Activated CD4-positive, alpha-beta T cell treated with anti-CD3 and anti-CD28 coated beads, Interleukin-2, amount 10 ng/mL, durations not matched to agents 24 days and 14 days (primary cell): ENCODE results near the gene PDE8B. TPM values are rescaled to one million over a fixed set of nuclear protein-coding genes. Genes with fewer than 3 reads are reported as not detected.

Experiments
- DNase-seq: peaks from one replicate; pipeline ENCODE4 v3.0.0; 2022
- H3K27ac Mint-ChIP-seq: one replicate; pipeline ENCODE4 v1.8.0; 2022; ENCODE audit warnings: mild to moderate bottlenecking, mixed read lengths
- H3K27me3 Mint-ChIP-seq: one replicate; pipeline ENCODE4 v1.8.0; 2022; ENCODE audit warnings: mixed read lengths
- H3K36me3 Mint-ChIP-seq: one replicate; pipeline ENCODE4 v1.8.0; 2022; ENCODE audit warnings: low read depth, mild to moderate bottlenecking, mixed read lengths
- H3K4me1 Mint-ChIP-seq: one replicate; pipeline ENCODE4 v1.8.0; 2021; ENCODE audit warnings: mixed read lengths
- H3K4me3 Mint-ChIP-seq: one replicate; pipeline ENCODE4 v1.8.0; 2022; ENCODE audit warnings: mild to moderate bottlenecking, moderate library complexity, mixed read lengths
- H3K9me3 Mint-ChIP-seq: one replicate; pipeline ENCODE4 v1.8.0; 2021; ENCODE audit warnings: mixed read lengths
- intact Hi-C: fragments of 100-400 bp; cut with micrococcal nuclease; formaldehyde crosslinking; loops from one replicate; pipeline ENCODE4 v1.15.1; 2023
- total RNA-seq: library from RNA; stranded (reverse); gene quantifications from 2 replicates; pipeline ENCODE4 v1.2.3, GENCODE V29; 2022

The PDE8B gene
- total RNA-seq, 1 donor from 2014 or later = 0.19 TPM

- intact Hi-C loops = no loop called here
- Mint-ChIP-seq H3K27ac (no peak overlapping the region), H3K27me3 (peaks cover 55% of the 10 kb centered on the region), H3K36me3 (peaks cover 1% of the 10 kb centered on the region), H3K4me3 (peak overlapping the region; percentile 19), H3K9me3 (no peaks in the 10 kb centered on the region), H3K4me1 (peaks cover 15% of the 10 kb centered on the region)
- DNase-seq = no peak
These were observed 1.8 kb upstream of the PDE8B start for GRCh38 chr5:77208507-77209163.

GRCh38 chr5:77209495-77210090 is 887 bp upstream of the PDE8B start:
- DNase-seq = no peak
- H3K9me3 Mint-ChIP-seq = no peaks in the 10 kb centered on the region
- H3K27me3 Mint-ChIP-seq = peaks cover 61% of the 10 kb centered on the region
- peaks cover 15% of the 10 kb centered on the region for H3K4me1 Mint-ChIP-seq
- H3K4me3 Mint-ChIP-seq = peak overlapping the region; percentile 85
- no peak overlapping the region for H3K27ac Mint-ChIP-seq
- peaks cover 1% of the 10 kb centered on the region for H3K36me3 Mint-ChIP-seq
- intact Hi-C loops = no loop called here

GRCh38 chr5:77210964-77211690 is 647 bp downstream of the PDE8B start:
- H3K27me3 Mint-ChIP-seq = peaks cover 67% of the 10 kb centered on the region
- no peak overlapping the region for H3K27ac Mint-ChIP-seq
- no peaks in the 10 kb centered on the region for H3K9me3 Mint-ChIP-seq
- peaks cover 1% of the 10 kb centered on the region for H3K36me3 Mint-ChIP-seq
- intact Hi-C loops = no loop called here
- DNase-seq = peak; percentile 57
- peak overlapping the region; percentile 64 for H3K4me3 Mint-ChIP-seq
- H3K4me1 Mint-ChIP-seq = peaks cover 12% of the 10 kb centered on the region

GRCh38 chr5:77211691-77212047 is 1.2 kb downstream of the PDE8B start:
- intact Hi-C loops = no loop called here
- Mint-ChIP-seq H3K9me3 (no peaks in the 10 kb centered on the region), H3K27ac (no peak overlapping the region)

GRCh38 chr5:77213601-77214000 is 3.1 kb downstream of the PDE8B start:
- intact Hi-C loops = no loop called here
- peak; percentile 7 for DNase-seq
- Mint-ChIP-seq H3K4me1 (peaks cover 12% of the 10 kb centered on the region), H3K27me3 (peaks cover 65% of the 10 kb centered on the region), H3K4me3 (no peak overlapping the region), H3K9me3 (no peaks in the 10 kb centered on the region), H3K36me3 (peaks cover 1% of the 10 kb centered on the region), H3K27ac (no peak overlapping the region)

More at GRCh38 chr5:77211691-77212047, 1.2 kb downstream of the PDE8B start:
- H3K4me3 Mint-ChIP-seq = peak overlapping the region; percentile 64
- H3K4me1 Mint-ChIP-seq = peaks cover 12% of the 10 kb centered on the region
- peaks cover 68% of the 10 kb centered on the region for H3K27me3 Mint-ChIP-seq
- H3K36me3 Mint-ChIP-seq = peaks cover 1% of the 10 kb centered on the region
- no peak for DNase-seq

GRCh38 chr5:77214151-77214550 is 3.7 kb downstream of the PDE8B start:
- peaks cover 1% of the 10 kb centered on the region for H3K36me3 Mint-ChIP-seq
- peaks cover 60% of the 10 kb centered on the region for H3K27me3 Mint-ChIP-seq
- H3K4me3 Mint-ChIP-seq = no peak overlapping the region
- peak; percentile 19 for DNase-seq
- H3K27ac Mint-ChIP-seq = no peak overlapping the region
- H3K4me1 Mint-ChIP-seq = peaks cover 12% of the 10 kb centered on the region
- intact Hi-C loops = no loop called here
- H3K9me3 Mint-ChIP-seq = no peaks in the 10 kb centered on the region

GRCh38 chr5:77218263-77218662 is 7.8 kb downstream of the PDE8B start:
- H3K27me3 Mint-ChIP-seq = peaks cover 51% of the 10 kb centered on the region
- H3K4me3 Mint-ChIP-seq = no peak overlapping the region
- no peak for DNase-seq
- H3K36me3 Mint-ChIP-seq = no peaks in the 10 kb centered on the region
- no peak overlapping the region for H3K27ac Mint-ChIP-seq
- intact Hi-C loops = no loop called here
- H3K4me1 Mint-ChIP-seq = no peaks in the 10 kb centered on the region
- H3K9me3 Mint-ChIP-seq = no peaks in the 10 kb centered on the region

- H3K27me3 Mint-ChIP-seq = peaks cover 41% of the 10 kb centered on the region
- no peaks in the 10 kb centered on the region for H3K9me3 Mint-ChIP-seq
- DNase-seq = no peak
- H3K27ac Mint-ChIP-seq = no peak overlapping the region
- no peaks in the 10 kb centered on the region for H3K36me3 Mint-ChIP-seq
- intact Hi-C loops = no loop called here
- no peak overlapping the region for H3K4me3 Mint-ChIP-seq
- H3K4me1 Mint-ChIP-seq = no peaks in the 10 kb centered on the region
These were observed 10.6 kb downstream of the PDE8B start for GRCh38 chr5:77221115-77221514.

- Mint-ChIP-seq H3K9me3 (no peaks in the 10 kb centered on the region), H3K4me3 (no peak overlapping the region), H3K27me3 (peaks cover 33% of the 10 kb centered on the region), H3K4me1 (no peaks in the 10 kb centered on the region), H3K27ac (no peak overlapping the region), H3K36me3 (no peaks in the 10 kb centered on the region)
- no peak for DNase-seq
- intact Hi-C loops = no loop called here
These were observed 12.2 kb downstream of the PDE8B start for GRCh38 chr5:77222722-77223121.

GRCh38 chr5:77223653-77224052 is 13.2 kb downstream of the PDE8B start:
- Mint-ChIP-seq H3K4me1 (no peaks in the 10 kb centered on the region), H3K9me3 (no peaks in the 10 kb centered on the region), H3K4me3 (no peak overlapping the region), H3K27me3 (peaks cover 31% of the 10 kb centered on the region), H3K36me3 (no peaks in the 10 kb centered on the region), H3K27ac (no peak overlapping the region)
- DNase-seq = no peak
- intact Hi-C loops = no loop called here

GRCh38 chr5:77224672-77225355 is 14.3 kb downstream of the PDE8B start:
- DNase-seq = no peak
- no peaks in the 10 kb centered on the region for H3K4me1 Mint-ChIP-seq
- no peaks in the 10 kb centered on the region for H3K36me3 Mint-ChIP-seq
- no peak overlapping the region for H3K4me3 Mint-ChIP-seq
- peaks cover 3% of the 10 kb centered on the region for H3K9me3 Mint-ChIP-seq
- no peak overlapping the region for H3K27ac Mint-ChIP-seq
- intact Hi-C loops = loop anchor here (5.0 kb wide), 1 partner anchor 267 kb away; the partner anchor contains the start of gene WDR41
- H3K27me3 Mint-ChIP-seq = peaks cover 30% of the 10 kb centered on the region

- Mint-ChIP-seq H3K36me3 (no peaks in the 10 kb centered on the region), H3K4me1 (peaks cover 2% of the 10 kb centered on the region), H3K27ac (no peak overlapping the region), H3K9me3 (peaks cover 6% of the 10 kb centered on the region), H3K4me3 (no peak overlapping the region), H3K27me3 (peaks cover 24% of the 10 kb centered on the region)
- DNase-seq = no peak
- intact Hi-C loops = loop anchor here (5.0 kb wide), 1 partner anchor 267 kb away; the partner anchor contains the start of gene WDR41
These were observed 15.1 kb downstream of the PDE8B start for GRCh38 chr5:77225531-77225930.

- H3K4me3 Mint-ChIP-seq = no peak overlapping the region
- H3K36me3 Mint-ChIP-seq = no peaks in the 10 kb centered on the region
- intact Hi-C loops = loop anchor here (5.0 kb wide), 1 partner anchor 262 kb away; the partner anchor contains the start of gene WDR41
- peaks cover 17% of the 10 kb centered on the region for H3K27me3 Mint-ChIP-seq
- H3K4me1 Mint-ChIP-seq = peaks cover 2% of the 10 kb centered on the region
- peaks cover 6% of the 10 kb centered on the region for H3K9me3 Mint-ChIP-seq
- H3K27ac Mint-ChIP-seq = no peak overlapping the region
- DNase-seq = no peak
These were observed 19.4 kb downstream of the PDE8B start for GRCh38 chr5:77229887-77230286.
